Motor neuron (in vitro differentiated cells): ENCODE measurements around the gene AP2A1. TPM values are rescaled to one million over a fixed set of nuclear protein-coding genes. Genes with fewer than 3 reads are reported as not detected.
A peak's percentile ranks its signal among the peaks of the same experiment; 100 is the strongest.
"Not testable (repeated sequence)": the region's sequence is repeated elsewhere in the genome, so short reads cannot be mapped to it uniquely, and the experiment has no call there.

Source experiments
- ATAC-seq, 8 experiments: fragments of 200-7000 bp; cut with Tn5 transposase; replicated peaks in 6 of 8; 2 replicates each; pipeline ENCODE4 v1.8.0; 2021; ENCODE audit warnings: mild to moderate bottlenecking in 8 of 8, moderate library complexity in 8 of 8
- H3K27ac ChIP-seq, 2 donors: fragments of 250-450 bp; sonication (Bioruptor Pico); 2 replicates each; pipeline ENCODE4 v1.9.0; 2021; ENCODE audit warnings: antibody characterized with exemption in 2 of 2, mild to moderate bottlenecking in 2 of 2, moderate library complexity in 1 of 2
- H3K4me1 ChIP-seq, 2 donors: fragments of 250-450 bp; sonication (Bioruptor Pico); replicated peaks in 1 of 2; 2 replicates each; pipeline ENCODE4 v1.6.1; 2021; ENCODE audit warnings: antibody characterized with exemption in 2 of 2, mild to moderate bottlenecking in 2 of 2, moderate library complexity in 1 of 2
- H3K4me3 ChIP-seq, 5 donors: fragments of 250-450 bp; sonication (Bioruptor Pico); 2 replicates each; pipeline ENCODE4 v1.9.0; 2021; ENCODE audit warnings: antibody characterized with exemption in 5 of 5, mild to moderate bottlenecking in 5 of 5, moderate library complexity in 4 of 5
- WGBS, 10 experiments: fragments of 450-650 bp; shearing (Covaris generic); methylation state at CpG; one replicate each; pipeline ENCODE4 v1.0.0; 2022; 5-methylcytosine and 5-hydroxymethylcytosine counted together
- in situ Hi-C, 9 experiments: fragments of 400-800 bp; cut with MboI; loops; one replicate each; pipeline ENCODE4 v1.15.0; 2021; ENCODE audit warnings: low sequenced_read_pairs in 9 of 9, low pct_unique_long_range_greater_than_20kb in 2 of 9; ENCODE audit not compliant: unreplicated experiment in 9 of 9
- total RNA-seq, 8 experiments: library from RNA; unstranded; fragments of 300-600 nt; gene quantifications; 2 replicates each; pipeline versions ENCODE4 v1.2.3 to v1.2.4, GENCODE V29; 2022

AP2A1 gene
- total RNA-seq, 8 experiments from 2014 or later, result 58.6 to 76.4 (median 71.7) TPM

DNA sequence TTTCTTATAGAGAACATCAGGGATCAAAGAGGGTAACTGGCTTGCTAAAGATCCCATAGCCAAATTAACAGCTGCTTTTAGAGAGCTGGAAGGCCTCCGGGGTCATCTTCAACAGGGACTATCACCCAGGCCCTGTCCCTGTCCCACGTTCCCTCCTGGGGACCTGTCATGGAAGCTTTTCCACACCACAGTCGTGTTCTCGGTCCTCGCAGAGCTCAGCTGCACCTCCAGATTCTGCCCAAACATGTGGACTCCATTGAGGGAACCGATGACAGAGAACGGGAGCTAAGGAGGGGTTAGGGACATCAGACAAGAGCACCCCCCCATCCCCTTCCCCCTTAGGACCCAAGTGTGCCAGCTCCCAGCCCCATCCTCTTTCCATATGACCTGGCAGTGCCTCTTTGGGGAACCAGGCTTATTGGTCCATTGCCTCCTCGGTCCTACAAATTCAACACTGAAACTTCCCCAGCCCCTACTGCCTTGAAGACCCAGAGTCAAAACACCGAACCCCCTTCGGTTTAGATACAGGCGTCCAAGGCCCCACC lies 45.7 kb downstream of the AP2A1 start:
- H3K27ac ChIP-seq, result peak overlapping the region; percentile 95 to 96

DNA sequence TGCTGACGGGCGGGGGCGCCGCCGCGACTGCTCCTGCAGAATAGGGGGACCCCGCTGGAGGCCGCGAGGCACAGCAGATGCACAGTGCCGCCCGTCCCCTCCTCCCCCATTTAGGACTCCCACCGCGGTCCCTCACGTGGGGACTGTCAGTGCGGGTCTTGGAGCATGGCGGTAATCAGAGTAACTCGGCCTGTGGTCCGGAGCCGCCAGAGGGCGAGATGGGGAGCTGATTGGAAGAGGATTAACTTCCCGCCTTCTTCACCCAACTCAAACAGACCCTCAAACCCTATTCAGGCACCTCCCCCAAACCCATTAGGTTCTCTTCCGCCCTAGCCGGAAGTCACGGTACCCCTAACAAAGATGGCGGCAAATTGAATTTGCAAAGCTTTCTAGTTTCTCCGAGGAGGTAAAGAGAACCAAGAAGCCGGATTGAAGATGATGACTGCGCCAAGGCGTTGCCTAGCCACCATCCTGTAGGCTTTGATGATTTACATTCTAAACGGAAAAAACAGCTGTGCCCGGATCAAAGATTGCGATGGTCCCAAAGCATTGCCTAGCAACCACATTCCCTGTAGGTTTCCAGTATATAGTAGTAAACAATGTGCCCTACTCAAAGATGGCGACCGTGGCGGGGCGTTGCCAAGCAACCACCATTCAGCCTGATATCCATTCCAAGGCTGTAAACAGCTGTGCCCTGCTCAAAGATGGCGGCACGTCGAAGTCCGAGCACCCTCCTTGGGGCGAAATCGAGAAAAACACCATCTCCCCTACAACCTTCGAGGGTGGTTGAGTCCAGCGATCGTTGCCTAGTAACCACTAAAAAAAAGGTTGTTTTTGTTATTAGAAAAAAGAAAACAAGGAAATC lies 46.4 kb downstream of the AP2A1 start, which contains the start of gene FUZ:
FUZ (minus strand) TSS at position 296 of the 865 bp plus-strand sequence; CDS start at position 110, 186 bp downstream.
- H3K27ac ChIP-seq, result peak within 1 kb of the TSS; percentile 95 to 96
- peak within 1 kb of the TSS; percentile 66 to 85 (median 77) for H3K4me3 ChIP-seq
- H3K4me1 ChIP-seq, result peaks cover 15 to 16% of the 10 kb centered on the region in 2 donors
- in situ Hi-C loops, result no loop called here
- ATAC-seq, result peak; percentile 54 to 79 (median 70)
- WGBS, 10 experiments, result 0 to 2% (median 0%) methylated on average over 6 to 18 of the region's 45 CpGs

More for the DNA sequence above, 45.7 kb downstream of the AP2A1 start:
- 0 to 77% (median 5%) methylated on average over 1 to 4 of the region's 11 CpGs; no CpG with 5 or more reads in 7 of the 10 experiments for WGBS, 10 experiments
- ATAC-seq, result no peak
- Histone ChIP-seq H3K4me1 (peaks cover 15 to 16% of the 10 kb centered on the region in 2 donors), H3K4me3 (peak overlapping the region; percentile 66 to 85 (median 77))
- in situ Hi-C loops, result no loop called here

DNA sequence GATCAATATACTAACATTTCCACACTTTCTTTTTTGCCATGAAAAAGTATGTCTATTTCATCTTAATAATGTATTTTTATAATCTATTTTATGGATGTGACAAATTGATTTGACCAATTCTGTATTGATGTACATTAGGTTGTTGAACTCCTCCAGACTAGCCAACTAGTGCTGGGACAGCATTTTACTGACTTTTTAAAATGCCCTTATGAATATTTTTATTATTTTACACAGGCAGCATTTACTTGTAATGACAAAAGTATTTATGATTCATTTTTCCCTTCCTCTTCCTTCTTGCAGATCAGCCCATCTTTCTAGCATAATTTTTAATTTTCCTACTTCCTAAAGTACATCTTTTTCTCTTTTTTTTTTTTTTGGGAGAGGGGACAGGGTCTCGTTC lies 47.2 kb downstream of the AP2A1 start:
- 14 to 100% (median 70%) methylated on average over 1 of the region's 1 CpG; no CpG with 5 or more reads in 2 of the 10 experiments for WGBS, 10 experiments
- Histone ChIP-seq H3K4me1 (peaks cover 12 to 16% of the 10 kb centered on the region in 2 donors), H3K27ac (no peak overlapping the region), H3K4me3 (peak overlapping the region; percentile 3 to 85 (median 73))
- in situ Hi-C loops, result no loop called here
- no peak for ATAC-seq

DNA sequence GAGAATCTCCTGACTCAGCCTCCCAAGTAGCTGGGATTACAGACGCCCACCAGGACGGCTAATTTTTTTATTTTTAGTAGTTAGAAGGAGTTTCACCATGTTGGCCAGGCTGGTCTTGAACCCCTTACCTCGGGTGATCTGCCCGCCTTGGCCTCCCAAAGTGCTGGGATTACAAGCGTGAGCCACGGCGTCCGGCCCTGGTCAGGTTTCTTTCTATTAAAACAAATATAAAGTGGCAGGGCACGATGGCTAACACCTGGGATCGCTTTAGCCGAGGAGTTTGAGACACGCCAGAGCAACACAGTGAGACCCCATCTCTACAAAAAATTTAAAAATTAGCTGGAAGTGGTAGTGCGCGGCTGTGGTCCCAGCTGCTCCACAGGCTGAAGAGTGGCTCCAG lies 49.8 kb downstream of the AP2A1 start:
- no peak overlapping the region for H3K27ac ChIP-seq
- ATAC-seq, result no peak
- in situ Hi-C loops, result no loop called here
- 17 to 89% (median 77%) methylated on average over 2 to 13 of the region's 14 CpGs; no CpG with 5 or more reads in 2 of the 10 experiments for WGBS, 10 experiments
- no peak overlapping the region for H3K4me3 ChIP-seq
- peaks cover 12 to 24% of the 10 kb centered on the region in 2 donors for H3K4me1 ChIP-seq

DNA sequence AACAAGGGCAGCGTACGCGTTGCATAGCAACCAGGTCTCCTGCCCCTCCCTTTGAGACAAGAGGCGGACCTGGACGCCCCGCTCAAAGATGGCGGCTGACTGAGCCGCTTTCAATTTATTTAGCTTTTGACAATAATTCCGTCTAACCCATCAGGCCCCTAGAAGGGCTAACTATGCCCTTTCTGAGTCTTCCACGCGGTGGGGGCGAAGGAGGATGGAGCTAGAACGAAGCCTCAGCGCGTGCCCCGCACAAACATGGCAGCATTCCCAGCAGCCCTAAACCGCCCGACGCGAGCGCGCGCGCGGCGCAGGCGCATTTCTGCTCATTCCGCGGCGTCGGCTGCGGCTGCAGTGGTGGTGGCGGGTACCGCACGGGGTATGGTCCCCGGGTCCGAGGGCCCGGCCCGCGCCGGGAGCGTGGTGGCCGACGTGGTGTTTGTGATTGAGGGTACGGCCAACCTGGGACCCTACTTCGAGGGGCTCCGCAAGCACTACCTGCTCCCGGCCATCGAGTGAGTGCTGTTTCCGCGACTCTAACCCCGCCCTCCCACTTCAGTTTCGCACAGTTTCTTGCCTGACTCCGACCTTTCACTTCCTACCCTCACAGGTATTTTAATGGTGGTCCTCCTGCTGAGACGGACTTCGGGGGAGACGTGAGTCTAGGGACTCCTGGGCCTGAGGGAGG lies 51.3 kb downstream of the AP2A1 start, which contains the start of gene MED25:
MED25 (plus strand) TSS at position 326 of the 685 bp plus-strand sequence; CDS start at position 379, 53 bp downstream.
- in situ Hi-C loops, result no loop called here
- Histone ChIP-seq H3K27ac (peak within 1 kb of the TSS; percentile 98 to 99), H3K4me1 (peaks cover 8 to 20% of the 10 kb centered on the region in 2 donors), H3K4me3 (peak within 1 kb of the TSS; percentile 47 to 82 (median 70))
- 0 to 1% (median 0%) methylated on average over 2 to 15 of the region's 57 CpGs; no CpG with 5 or more reads in 4 of the 10 experiments for WGBS, 10 experiments
- peak; percentile 58 to 73 (median 70) for ATAC-seq

DNA sequence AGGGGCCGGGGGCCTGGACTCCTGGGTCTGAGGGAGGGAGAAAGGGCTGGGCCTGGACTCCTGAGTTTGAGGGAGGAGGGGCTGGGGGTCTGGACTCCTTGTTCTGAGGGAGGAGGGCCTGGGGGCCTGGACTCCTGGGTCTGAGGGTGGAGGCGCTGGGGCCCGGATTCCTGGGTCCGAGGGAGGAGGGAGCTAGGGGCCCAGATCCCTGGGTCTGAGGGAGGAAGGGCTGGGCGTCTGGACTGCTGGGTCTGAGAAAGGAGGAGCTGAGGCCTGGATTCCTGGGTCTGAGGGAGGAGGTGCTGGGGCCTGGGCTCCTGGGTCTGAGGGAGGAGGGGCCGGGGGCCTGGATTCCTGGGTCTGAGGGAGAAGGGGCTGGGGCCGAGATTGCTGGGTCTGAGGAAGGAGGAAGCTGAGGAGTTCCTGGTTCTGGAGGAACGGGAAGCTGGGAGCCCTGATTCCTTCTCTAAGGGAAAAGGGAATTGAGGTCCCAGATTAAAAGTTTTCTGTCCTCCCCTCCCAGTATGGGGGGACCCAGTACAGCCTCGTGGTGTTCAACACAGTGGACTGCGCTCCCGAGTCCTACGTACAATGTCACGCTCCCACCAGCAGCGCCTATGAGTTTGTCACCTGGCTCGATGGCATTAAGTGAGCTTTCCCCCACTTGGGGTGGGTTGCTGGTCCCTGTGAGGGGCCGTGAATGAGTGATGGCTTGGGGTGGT lies 52.0 kb downstream of the AP2A1 start:
- peaks cover 8 to 19% of the 10 kb centered on the region in 2 donors for H3K4me1 ChIP-seq
- in situ Hi-C loops, result no loop called here
- peak in 6 of 8 experiments; percentile 1 to 6 (median 2) for ATAC-seq
- H3K4me3 ChIP-seq, result peak overlapping the region; percentile 47 to 82 (median 70)
- H3K27ac ChIP-seq, result peak overlapping the region; percentile 98 to 99
- 0 to 60% (median 43%) methylated on average over 1 to 4 of the region's 16 CpGs; no CpG with 5 or more reads in 6 of the 10 experiments for WGBS, 10 experiments

DNA sequence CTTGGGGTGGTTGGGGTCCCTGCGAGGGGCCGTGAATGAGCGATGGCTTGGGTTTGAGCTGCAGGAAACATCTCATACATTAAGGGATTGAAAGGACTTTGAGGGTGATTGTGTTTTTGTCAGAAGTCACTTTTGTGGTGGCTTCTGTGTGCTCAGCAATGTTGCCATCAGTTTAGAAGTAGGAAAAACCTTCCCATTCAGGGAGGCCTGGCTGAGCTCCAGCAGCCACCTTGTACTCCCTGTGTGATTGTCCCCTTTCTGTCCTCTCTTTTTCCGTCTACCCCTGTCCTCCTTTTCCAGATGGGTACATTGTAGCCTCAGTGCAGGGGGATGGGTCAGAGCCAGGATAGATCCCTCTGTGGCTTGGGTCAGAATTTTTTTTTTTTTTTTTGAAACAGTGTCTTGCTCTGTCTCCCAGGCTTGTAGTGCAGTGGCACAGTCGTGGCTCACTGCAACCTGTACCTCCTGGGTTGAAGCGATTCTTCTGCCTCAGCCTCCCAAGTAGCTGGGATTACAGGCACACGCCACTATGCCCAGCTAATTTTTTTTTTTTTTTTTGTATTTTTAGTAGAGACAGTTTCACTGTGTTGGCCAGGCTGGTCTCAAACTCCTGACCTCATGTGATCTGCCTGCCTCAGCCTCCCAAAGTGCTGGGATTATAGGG lies 52.8 kb downstream of the AP2A1 start:
- ATAC-seq, in situ Hi-C loops: not testable (repeated sequence)
- Histone ChIP-seq H3K27ac (peak overlapping the region in 1 of 2 donors; percentile 45), H3K4me1 (peaks cover 8 to 16% of the 10 kb centered on the region in 2 donors), H3K4me3 (peak overlapping the region in 4 of 5 donors; percentile 6 to 82 (median 64))
- 48 to 100% (median 80%) methylated on average over 1 to 7 of the region's 7 CpGs; no CpG with 5 or more reads in 3 of the 10 experiments for WGBS, 10 experiments

DNA sequence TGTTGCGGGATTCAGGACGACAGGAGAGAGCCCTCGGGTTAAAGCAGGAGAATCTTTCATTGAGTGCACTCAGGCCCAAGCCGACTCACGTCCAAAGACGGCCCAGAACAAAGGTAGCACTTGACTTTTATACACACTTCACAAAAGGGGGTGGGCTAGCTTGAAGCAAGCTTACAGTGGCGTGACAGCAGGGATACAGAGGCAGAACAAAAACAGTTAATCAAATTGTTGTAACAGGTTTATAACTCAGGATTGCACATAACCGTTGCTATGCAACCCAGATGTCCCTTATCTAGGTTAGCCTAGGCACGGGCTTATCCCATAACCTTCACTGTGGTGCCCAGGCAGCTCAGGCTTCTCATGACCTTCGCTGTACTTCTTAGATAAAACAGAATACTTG lies 53.3 kb downstream of the AP2A1 start:
- in situ Hi-C loops, result no loop called here
- Histone ChIP-seq H3K4me1 (peaks cover 8 to 16% of the 10 kb centered on the region in 2 donors), H3K27ac (peak overlapping the region in 1 of 2 donors; percentile 45), H3K4me3 (no peak overlapping the region)
- 27 to 83% (median 80%) methylated on average over 1 to 9 of the region's 10 CpGs; no CpG with 5 or more reads in 3 of the 10 experiments for WGBS, 10 experiments
- ATAC-seq, result no peak

DNA sequence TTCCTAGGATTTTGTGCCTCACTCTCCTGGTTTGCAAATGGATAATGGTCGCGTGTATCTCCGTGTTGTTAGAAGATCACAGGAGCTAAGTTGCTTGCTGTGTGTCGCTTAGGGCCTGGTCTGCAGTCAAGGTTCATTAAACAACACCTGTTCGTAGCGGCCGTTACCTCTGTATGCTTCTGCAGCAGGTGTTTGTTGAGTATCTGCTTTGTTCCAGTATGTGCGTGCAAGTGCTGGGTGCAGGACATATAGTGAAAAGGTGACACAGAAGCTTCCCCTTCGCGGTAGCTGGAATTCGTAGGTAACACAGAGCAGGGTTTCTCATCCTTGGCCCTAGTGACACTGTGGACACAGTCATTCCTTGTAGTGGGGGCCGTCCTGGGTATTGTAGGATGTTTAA lies 56.7 kb downstream of the AP2A1 start:
- 80 to 100% (median 100%) methylated on average over 1 to 10 of the region's 12 CpGs; no CpG with 5 or more reads in 2 of the 10 experiments for WGBS, 10 experiments
- in situ Hi-C loops, result no loop called here
- Histone ChIP-seq H3K4me1 (peaks cover 8 to 16% of the 10 kb centered on the region in 2 donors), H3K4me3 (no peak overlapping the region), H3K27ac (no peak overlapping the region)
- no peak for ATAC-seq

DNA sequence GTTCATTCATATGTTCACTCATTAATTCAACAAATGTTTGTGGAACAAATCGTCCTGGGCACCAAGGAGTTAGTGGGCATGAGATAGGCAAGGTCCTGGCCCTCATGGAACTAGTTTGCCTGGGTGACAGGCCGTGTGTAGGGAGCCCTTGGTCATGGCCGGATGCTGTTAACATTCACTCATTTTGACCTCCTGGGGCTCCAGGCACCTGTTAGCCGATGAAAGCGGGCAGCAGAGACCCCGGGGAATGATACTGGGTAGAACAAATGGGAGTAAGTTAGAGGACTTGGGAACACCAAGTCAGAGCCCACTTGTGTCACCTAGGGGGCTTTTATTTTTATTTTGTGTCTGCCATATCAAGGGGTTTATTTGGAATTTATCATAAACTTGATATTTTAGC lies 57.9 kb downstream of the AP2A1 start:
- Histone ChIP-seq H3K4me3 (no peak overlapping the region), H3K27ac (no peak overlapping the region), H3K4me1 (peaks cover 4 to 11% of the 10 kb centered on the region in 2 donors)
- 50 to 100% (median 87%) methylated on average over 1 to 6 of the region's 6 CpGs; no CpG with 5 or more reads in 2 of the 10 experiments for WGBS, 10 experiments
- no peak for ATAC-seq
- in situ Hi-C loops, result no loop called here

DNA sequence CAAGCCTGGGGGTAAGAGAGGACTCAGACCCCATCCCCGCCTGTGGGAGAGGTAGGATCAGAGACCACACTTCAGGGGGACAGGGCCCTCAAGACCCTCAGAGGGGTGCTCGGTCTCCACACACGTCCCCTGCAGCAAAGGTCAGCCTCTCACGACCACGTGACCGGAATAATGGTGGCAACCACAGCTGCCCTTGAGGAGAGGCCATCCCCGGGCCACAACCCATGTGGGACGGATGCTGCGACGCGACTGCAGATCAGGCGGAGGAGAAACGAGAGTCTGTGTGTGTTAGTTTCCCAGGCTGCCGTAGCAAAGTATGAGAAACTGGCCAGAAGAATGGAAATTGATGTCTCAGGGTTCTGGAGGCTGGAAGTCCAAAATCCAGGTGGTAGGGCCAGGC lies 60.2 kb downstream of the AP2A1 start:
- peak in 2 of 8 experiments; percentile 2 to 4 for ATAC-seq
- in situ Hi-C loops, result no loop called here
- WGBS, 10 experiments, result 89 to 100% (median 100%) methylated on average over 5 to 6 of the region's 14 CpGs; no CpG with 5 or more reads in 7 of the 10 experiments
- Histone ChIP-seq H3K4me3 (no peak overlapping the region), H3K27ac (no peak overlapping the region), H3K4me1 (no peaks in the 10 kb centered on the region)
